ENCODE results near the gene UST.

DNA sequence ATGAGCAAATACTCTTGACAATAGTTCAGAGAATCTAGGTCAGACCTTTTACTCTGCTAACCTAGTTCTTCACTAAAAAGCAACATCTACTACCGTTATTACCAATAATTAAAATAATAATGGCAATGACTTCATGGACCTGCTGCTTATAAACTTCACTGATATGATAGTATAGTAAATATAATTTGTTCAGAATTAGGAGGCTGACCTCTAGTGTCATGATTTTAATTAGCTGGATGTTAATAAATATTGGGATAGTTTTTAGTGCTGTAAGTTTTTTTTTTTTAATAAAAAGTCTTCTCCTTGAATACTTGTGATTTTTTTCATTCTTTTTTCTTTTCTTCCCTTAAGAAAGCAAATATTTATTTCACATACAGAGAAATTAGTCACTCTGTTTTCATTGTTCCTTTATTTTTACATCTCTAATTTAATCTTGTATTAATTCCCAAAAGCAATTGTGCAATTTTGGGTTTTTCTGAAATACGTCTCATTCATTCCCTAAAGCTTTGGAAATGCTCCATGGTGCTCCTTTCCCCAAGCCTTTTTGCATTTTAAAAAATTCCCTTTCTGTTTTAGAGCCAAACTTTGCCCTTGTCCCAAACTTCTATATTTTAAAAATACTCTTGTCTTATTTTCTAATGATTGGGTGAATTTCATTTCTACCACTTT is 46.6 kb upstream of the UST start:
- TF ChIP-seq, protein P1, sequence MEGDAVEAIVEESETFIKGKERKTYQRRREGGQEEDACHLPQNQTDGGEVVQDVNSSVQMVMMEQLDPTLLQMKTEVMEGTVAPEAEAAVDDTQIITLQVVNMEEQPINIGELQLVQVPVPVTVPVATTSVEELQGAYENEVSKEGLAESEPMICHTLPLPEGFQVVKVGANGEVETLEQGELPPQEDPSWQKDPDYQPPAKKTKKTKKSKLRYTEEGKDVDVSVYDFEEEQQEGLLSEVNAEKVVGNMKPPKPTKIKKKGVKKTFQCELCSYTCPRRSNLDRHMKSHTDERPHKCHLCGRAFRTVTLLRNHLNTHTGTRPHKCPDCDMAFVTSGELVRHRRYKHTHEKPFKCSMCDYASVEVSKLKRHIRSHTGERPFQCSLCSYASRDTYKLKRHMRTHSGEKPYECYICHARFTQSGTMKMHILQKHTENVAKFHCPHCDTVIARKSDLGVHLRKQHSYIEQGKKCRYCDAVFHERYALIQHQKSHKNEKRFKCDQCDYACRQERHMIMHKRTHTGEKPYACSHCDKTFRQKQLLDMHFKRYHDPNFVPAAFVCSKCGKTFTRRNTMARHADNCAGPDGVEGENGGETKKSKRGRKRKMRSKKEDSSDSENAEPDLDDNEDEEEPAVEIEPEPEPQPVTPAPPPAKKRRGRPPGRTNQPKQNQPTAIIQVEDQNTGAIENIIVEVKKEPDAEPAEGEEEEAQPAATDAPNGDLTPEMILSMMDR (optimal IDR thresholded peaks at IDR 0.05 in 1 of 3, IDR thresholded peaks at IDR 0.05 in 1 of 3, conservative IDR thresholded peaks at IDR 0.05 in 1 of 3; ENCODE audit: extremely low read depth in 1 of 3, insufficient read depth in 2 of 3, low read length in 3 of 3): no peak
- TF ChIP-seq EZH2 (IDR thresholded peaks at IDR 0.05; ENCODE audit: low read length): no peak
